Loucy (cell line): ENCODE data around the gene MTURN.

ENCODE experiments used
- CTCF ChIP-seq: fragments of 200-600 bp; sonication (generic); conservative IDR thresholded peaks from 2 replicates; pipeline ENCODE4 v1.5.1; 2014; ENCODE audit warnings: mild to moderate bottlenecking, antibody characterized with exemption, low read length
- EZH2phosphoT487 ChIP-seq: fragments of 200-600 bp; IDR thresholded peaks from 2 replicates; pipeline ENCODE4 v1.6.1; 2018; ENCODE audit warnings: antibody characterized with exemption, mild to moderate bottlenecking, moderate library complexity, borderline replicate concordance

DNA sequence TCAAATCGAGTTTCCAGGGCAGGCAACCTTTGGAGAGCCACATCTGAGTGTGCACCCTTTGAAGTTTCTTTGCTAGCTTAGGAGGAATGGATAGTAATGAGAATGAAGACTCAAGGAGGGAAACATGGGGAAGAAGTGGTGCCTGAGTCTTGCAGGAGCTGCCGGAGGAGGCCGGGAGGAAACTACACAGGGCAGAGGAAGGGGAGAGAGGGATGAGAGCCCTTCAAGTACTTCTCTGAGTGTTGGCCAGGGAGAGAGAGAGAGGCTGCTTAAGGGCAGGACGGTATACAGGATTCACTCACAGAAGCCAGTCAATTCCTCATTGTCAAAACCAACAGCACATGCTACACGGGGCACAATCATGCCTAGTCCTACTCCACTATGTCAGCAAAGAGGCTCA, 75.2 kb downstream of the MTURN start:
- TF ChIP-seq CTCF: no peak
- no peak for TF ChIP-seq EZH2phosphoT487
